GM23338 (cell line): Measurements from ENCODE around the gene MIEN1. TPM values are rescaled to one million over a fixed set of nuclear protein-coding genes. Genes with fewer than 3 reads are reported as not detected.

Experiments used
- ATAC-seq: fragments of 200-7000 bp; cut with Tn5 transposase; 3 replicates; pipeline ENCODE4 v1.9.1; 2020
- DNase-seq: peaks from one replicate; pipeline ENCODE4 v3.0.0-alpha.2; 2015; ENCODE audit warnings: low spot score
- H2AFZ ChIP-seq: fragments of 200-600 bp; sonication (generic); 2 replicates; pipeline ENCODE4 v1.8.0; 2016; ENCODE audit warnings: antibody characterized with exemption, mild to moderate bottlenecking, moderate library complexity
- H3F3A ChIP-seq: fragments of 200-600 bp; sonication (generic); replicated peaks from 2 replicates; pipeline ENCODE4 v1.8.0; 2017; ENCODE audit warnings: antibody characterized with exemption, mixed run types, low read depth
- H3K27ac ChIP-seq: fragments of 200-600 bp; sonication (generic); 2 replicates; pipeline ENCODE4 v1.6.1; 2016; ENCODE audit warnings: low read depth
- H3K27me3 ChIP-seq: fragments of 200-600 bp; sonication (generic); 2 replicates; pipeline ENCODE4 v1.8.0; 2016; ENCODE audit warnings: mild to moderate bottlenecking, mixed run types, moderate library complexity; ENCODE audit not compliant: insufficient read depth
- H3K36me3 ChIP-seq: fragments of 200-600 bp; sonication (generic); 2 replicates; pipeline ENCODE4 v1.8.0; 2016; ENCODE audit warnings: mild to moderate bottlenecking; ENCODE audit not compliant: insufficient read depth
- H3K4me1 ChIP-seq: fragments of 200-600 bp; sonication (generic); 2 replicates; pipeline ENCODE4 v1.8.0; 2016; ENCODE audit warnings: mild to moderate bottlenecking, moderate library complexity; ENCODE audit not compliant: insufficient read depth
- H3K4me2 ChIP-seq: fragments of 200-600 bp; sonication (generic); 2 replicates; pipeline ENCODE4 v1.7.1; 2017; ENCODE audit warnings: mixed run types
- H3K4me3 ChIP-seq: fragments of 200-600 bp; sonication (generic); 2 replicates; pipeline ENCODE4 v1.6.1; 2016; ENCODE audit warnings: mixed run types
- H3K79me2 ChIP-seq: fragments of 200-600 bp; sonication (generic); replicated peaks from 2 replicates; pipeline ENCODE4 v1.8.0; 2017; ENCODE audit warnings: mild to moderate bottlenecking; ENCODE audit not compliant: insufficient read depth
- H3K9me2 ChIP-seq: fragments of 200-600 bp; sonication (generic); 2 replicates; pipeline ENCODE4 v1.8.0; 2017; ENCODE audit not compliant: insufficient read depth
- H4K20me1 ChIP-seq: fragments of 200-600 bp; sonication (generic); replicated peaks from 2 replicates; pipeline ENCODE4 v1.8.0; 2017; ENCODE audit warnings: mild to moderate bottlenecking; ENCODE audit not compliant: insufficient read depth
- H3K27ac Mint-ChIP-seq: 2 replicates; pipeline ENCODE4 v1.8.0; 2020; ENCODE audit warnings: inconsistent platforms, mild to moderate bottlenecking, moderate library complexity, mixed read lengths
- H3K27me3 Mint-ChIP-seq: 3 replicates; pipeline ENCODE4 v1.8.0; 2022; ENCODE audit warnings: low read depth, mild to moderate bottlenecking, moderate library complexity, mixed read lengths, inconsistent platforms; ENCODE audit not compliant: insufficient read depth, poor library complexity
- H3K36me3 Mint-ChIP-seq: 3 replicates; pipeline ENCODE4 v1.8.0; 2021; ENCODE audit warnings: low read depth, mild to moderate bottlenecking, inconsistent platforms, moderate library complexity, mixed read lengths
- H3K4me1 Mint-ChIP-seq: 3 replicates; pipeline ENCODE4 v1.8.0; 2020; ENCODE audit warnings: mild to moderate bottlenecking, inconsistent platforms, mixed read lengths
- H3K4me3 Mint-ChIP-seq: 3 replicates; pipeline ENCODE4 v1.8.0; 2021; ENCODE audit warnings: moderate library complexity, mild to moderate bottlenecking, inconsistent platforms, mixed read lengths
- H3K9me3 Mint-ChIP-seq: 3 replicates; pipeline ENCODE4 v1.8.0; 2020; ENCODE audit warnings: moderate library complexity, mild to moderate bottlenecking, inconsistent platforms, mixed read lengths
- EZH2 ChIP-seq: fragments of 200-600 bp; sonication (generic); IDR thresholded peaks from one replicate; pipeline ENCODE4 v1.8.0; 2017; ENCODE audit warnings: antibody characterized with exemption, mild to moderate bottlenecking, low read depth; ENCODE audit not compliant: unreplicated experiment
- EZH2phosphoT487 ChIP-seq: fragments of 200-600 bp; sonication (generic); IDR thresholded peaks from one replicate; pipeline ENCODE4 v1.8.1; 2018; ENCODE audit warnings: antibody characterized with exemption; ENCODE audit not compliant: unreplicated experiment
- JUNB ChIP-seq: IDR thresholded peaks from one replicate; pipeline ENCODE4 v1.6.1; 2016; ENCODE audit warnings: antibody characterized with exemption; ENCODE audit not compliant: unreplicated experiment
- NANOG ChIP-seq: IDR thresholded peaks from 2 replicates; pipeline ENCODE4 v1.6.1; 2016; ENCODE audit warnings: antibody characterized with exemption, borderline replicate concordance
- STAT1 ChIP-seq: IDR thresholded peaks from one replicate; pipeline ENCODE4 v1.6.1; 2016; ENCODE audit warnings: antibody characterized with exemption; ENCODE audit not compliant: unreplicated experiment
- ZNF114 ChIP-seq: fragments of 250-450 bp; sonication (Bioruptor Pico); IDR thresholded peaks from 2 replicates; pipeline ENCODE4 v1.5.0; 2020; ENCODE audit warnings: mild to moderate bottlenecking, moderate library complexity
- ZNF331 ChIP-seq: fragments of 250-450 bp; sonication (Bioruptor Pico); IDR thresholded peaks from 2 replicates; pipeline ENCODE4 v1.5.0; 2020; ENCODE audit warnings: low read depth, mild to moderate bottlenecking, moderate library complexity
- polyA plus RNA-seq: library from polyadenylated mRNA; unstranded; fragments of >200 nt; fragmentation: Nextera tagmentation; extraction: Ambion mirVana; gene quantifications from 2 replicates; pipeline ENCODE4 v1.2.1, GENCODE V29; 2016
- total RNA-seq: library from RNA; depleted of rRNA; stranded (reverse); fragments of >200 nt; shearing (Covaris generic); gene quantifications from 2 replicates; pipeline ENCODE4 v1.2.3, GENCODE V29; 2014
- TF ChIP-seq, protein P1 (sequence below): IDR thresholded peaks from one replicate; pipeline ENCODE4 v1.6.1; 2018; ENCODE audit warnings: antibody characterized with exemption; ENCODE audit not compliant: unreplicated experiment
- TF ChIP-seq, protein P2 (sequence below): IDR thresholded peaks from 2 replicates; pipeline ENCODE4 v1.6.1; 2016; ENCODE audit warnings: antibody characterized with exemption

Gene MIEN1
- total and polyA plus RNA-seq, 2 experiments from 2014 or later = 37.1 to 91.8 TPM

DNA sequence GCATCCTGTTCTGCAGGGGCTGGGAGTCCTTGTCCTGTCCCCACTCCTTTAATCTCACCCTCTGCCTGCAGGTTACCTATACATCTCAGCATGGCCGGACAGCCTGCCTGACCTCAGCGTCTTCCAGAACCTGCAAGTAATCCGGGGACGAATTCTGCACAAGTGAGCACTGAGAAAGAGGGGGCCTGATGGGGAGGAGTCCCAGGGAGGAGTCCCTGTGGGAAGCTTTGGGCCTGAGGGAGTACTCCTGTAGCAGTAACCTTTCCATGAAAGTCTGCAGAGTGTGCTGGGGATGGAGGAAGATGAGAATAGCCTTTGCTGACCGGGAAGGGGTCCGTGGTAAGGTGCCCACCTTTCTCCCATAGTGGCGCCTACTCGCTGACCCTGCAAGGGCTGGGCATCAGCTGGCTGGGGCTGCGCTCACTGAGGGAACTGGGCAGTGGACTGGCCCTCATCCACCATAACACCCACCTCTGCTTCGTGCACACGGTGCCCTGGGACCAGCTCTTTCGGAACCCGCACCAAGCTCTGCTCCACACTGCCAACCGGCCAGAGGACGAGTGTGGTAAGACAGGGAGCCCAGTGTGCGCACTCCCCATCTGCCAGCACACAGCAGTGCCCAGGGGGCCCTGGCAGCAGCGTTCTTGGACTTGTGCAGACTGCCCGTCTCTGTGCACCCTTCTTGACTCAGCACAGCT, 14.8 kb downstream of the MIEN1 start (continued):
- TF ChIP-seq EZH2 (no peak), ZNF114 (no peak), NANOG (no peak), JUNB (no peak), STAT1 (no peak)
- TF ChIP-seq, protein P1, sequence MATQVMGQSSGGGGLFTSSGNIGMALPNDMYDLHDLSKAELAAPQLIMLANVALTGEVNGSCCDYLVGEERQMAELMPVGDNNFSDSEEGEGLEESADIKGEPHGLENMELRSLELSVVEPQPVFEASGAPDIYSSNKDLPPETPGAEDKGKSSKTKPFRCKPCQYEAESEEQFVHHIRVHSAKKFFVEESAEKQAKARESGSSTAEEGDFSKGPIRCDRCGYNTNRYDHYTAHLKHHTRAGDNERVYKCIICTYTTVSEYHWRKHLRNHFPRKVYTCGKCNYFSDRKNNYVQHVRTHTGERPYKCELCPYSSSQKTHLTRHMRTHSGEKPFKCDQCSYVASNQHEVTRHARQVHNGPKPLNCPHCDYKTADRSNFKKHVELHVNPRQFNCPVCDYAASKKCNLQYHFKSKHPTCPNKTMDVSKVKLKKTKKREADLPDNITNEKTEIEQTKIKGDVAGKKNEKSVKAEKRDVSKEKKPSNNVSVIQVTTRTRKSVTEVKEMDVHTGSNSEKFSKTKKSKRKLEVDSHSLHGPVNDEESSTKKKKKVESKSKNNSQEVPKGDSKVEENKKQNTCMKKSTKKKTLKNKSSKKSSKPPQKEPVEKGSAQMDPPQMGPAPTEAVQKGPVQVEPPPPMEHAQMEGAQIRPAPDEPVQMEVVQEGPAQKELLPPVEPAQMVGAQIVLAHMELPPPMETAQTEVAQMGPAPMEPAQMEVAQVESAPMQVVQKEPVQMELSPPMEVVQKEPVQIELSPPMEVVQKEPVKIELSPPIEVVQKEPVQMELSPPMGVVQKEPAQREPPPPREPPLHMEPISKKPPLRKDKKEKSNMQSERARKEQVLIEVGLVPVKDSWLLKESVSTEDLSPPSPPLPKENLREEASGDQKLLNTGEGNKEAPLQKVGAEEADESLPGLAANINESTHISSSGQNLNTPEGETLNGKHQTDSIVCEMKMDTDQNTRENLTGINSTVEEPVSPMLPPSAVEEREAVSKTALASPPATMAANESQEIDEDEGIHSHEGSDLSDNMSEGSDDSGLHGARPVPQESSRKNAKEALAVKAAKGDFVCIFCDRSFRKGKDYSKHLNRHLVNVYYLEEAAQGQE = no peak

DNA sequence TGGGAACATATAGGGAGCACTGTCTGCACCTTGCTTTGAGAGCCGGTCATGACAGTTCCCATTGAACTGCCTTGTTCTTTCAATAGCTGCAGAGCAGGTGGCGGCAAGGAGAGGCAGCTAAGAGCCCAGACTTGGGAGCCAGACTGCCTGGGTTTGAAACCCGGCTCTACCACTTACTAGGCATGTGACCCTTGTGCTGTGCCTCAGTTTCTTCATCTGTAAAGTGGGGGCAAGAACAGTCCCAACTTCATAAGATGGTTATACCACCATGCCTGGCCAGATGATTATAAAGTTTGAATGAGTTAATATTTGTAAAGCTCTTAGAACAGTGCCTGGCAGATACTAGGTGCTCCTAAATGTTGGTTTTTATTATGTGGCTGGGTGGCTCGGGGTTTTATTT, 16.1 kb downstream of the MIEN1 start:
- Histone ChIP-seq H3K79me2 (no peaks in the 10 kb centered on the region), H3K9me2 (no peaks in the 10 kb centered on the region), H3F3A (peaks cover 6% of the 10 kb centered on the region; the same call in 1 of the 2 replicates), H2AFZ (no peak overlapping the region), H3K27me3 (no peaks in the 10 kb centered on the region), H4K20me1 (peaks cover 10% of the 10 kb centered on the region), H3K27ac (no peak overlapping the region), H3K36me3 (peaks cover 40% of the 10 kb centered on the region), H3K4me3 (no peak overlapping the region), H3K4me2 (no peak overlapping the region), H3K4me1 (no peaks in the 10 kb centered on the region)
- no peak for ATAC-seq
- H3K4me3 Mint-ChIP-seq = no peak overlapping the region
- peaks cover 91% of the 10 kb centered on the region for H3K36me3 Mint-ChIP-seq
- H3K27me3 Mint-ChIP-seq = peaks cover 20% of the 10 kb centered on the region
- H3K9me3 Mint-ChIP-seq = no peaks in the 10 kb centered on the region
- no peak overlapping the region for H3K27ac Mint-ChIP-seq
- no peaks in the 10 kb centered on the region for H3K4me1 Mint-ChIP-seq
- no peak for DNase-seq
- TF ChIP-seq ZNF114 = no peak
- TF ChIP-seq, protein P1 = no peak
- TF ChIP-seq JUNB = no peak
- TF ChIP-seq ZNF331 (CRISPR knock-in tag) = no peak
- TF ChIP-seq NANOG = no peak
- TF ChIP-seq EZH2phosphoT487 = no peak
- TF ChIP-seq, protein P2, sequence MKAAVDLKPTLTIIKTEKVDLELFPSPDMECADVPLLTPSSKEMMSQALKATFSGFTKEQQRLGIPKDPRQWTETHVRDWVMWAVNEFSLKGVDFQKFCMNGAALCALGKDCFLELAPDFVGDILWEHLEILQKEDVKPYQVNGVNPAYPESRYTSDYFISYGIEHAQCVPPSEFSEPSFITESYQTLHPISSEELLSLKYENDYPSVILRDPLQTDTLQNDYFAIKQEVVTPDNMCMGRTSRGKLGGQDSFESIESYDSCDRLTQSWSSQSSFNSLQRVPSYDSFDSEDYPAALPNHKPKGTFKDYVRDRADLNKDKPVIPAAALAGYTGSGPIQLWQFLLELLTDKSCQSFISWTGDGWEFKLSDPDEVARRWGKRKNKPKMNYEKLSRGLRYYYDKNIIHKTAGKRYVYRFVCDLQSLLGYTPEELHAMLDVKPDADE = no peak
- TF ChIP-seq STAT1 = no peak
